CD4-positive, alpha-beta T cell (primary cell): ENCODE data around the gene NKAIN1. TPM values are rescaled to one million over a fixed set of nuclear protein-coding genes. Genes with fewer than 3 reads are reported as not detected.

ENCODE experiments used
- ATAC-seq: fragments of 200-7000 bp; cut with Tn5 transposase; one replicate; pipeline ENCODE4 v1.10.0; 2022; ENCODE audit warnings: mild to moderate bottlenecking; ENCODE audit not compliant: poor library complexity
- CTCF ChIA-PET: fragments of 350-600 bp; sonication (Branson Sonifier 250); formaldehyde crosslinking; loops from one replicate; lab custom pipeline; 2021; ENCODE audit warnings: antibody characterized with exemption, inconsistent platforms; lab: Charles Lee
- POLR2A ChIA-PET: fragments of 350-600 bp; sonication (Branson Sonifier 250); formaldehyde crosslinking; loops from one replicate; lab custom pipeline; 2021; ENCODE audit warnings: antibody characterized with exemption, inconsistent platforms; lab: Charles Lee
- DNase-seq, 14 experiments: peaks; one replicate each; pipeline ENCODE4 v3.0.0-alpha.2; 2013 to 2020; ENCODE audit warnings: mixed read lengths in 2 of 14
- H3K27ac ChIP-seq, 2 donors: one replicate each; pipeline versions ENCODE4 v1.5.1 to v1.7.0; 2013; ENCODE audit warnings: low read length in 2 of 2, low read depth in 1 of 2, mild to moderate bottlenecking in 1 of 2
- H3K27me3 ChIP-seq, 2 experiments: 1 replicate in 1 of 2; 2 replicates in 1 of 2; pipeline versions ENCODE4 v1.6.1 to v1.7.0; 2013; ENCODE audit warnings: low read length in 2 of 2, control low read depth in 1 of 2, mild to moderate bottlenecking in 1 of 2, moderate library complexity in 1 of 2; ENCODE audit not compliant: insufficient read depth in 2 of 2, control insufficient read depth in 1 of 2
- H3K36me3 ChIP-seq: one replicate; pipeline ENCODE4 v1.6.1; 2013; ENCODE audit warnings: low read length, control low read depth; ENCODE audit not compliant: insufficient read depth
- H3K4me1 ChIP-seq: one replicate; pipeline ENCODE4 v1.6.1; 2013; ENCODE audit warnings: low read length, control low read depth; ENCODE audit not compliant: insufficient read depth
- H3K4me3 ChIP-seq: one replicate; pipeline ENCODE4 v1.5.1; 2013; ENCODE audit warnings: mild to moderate bottlenecking, low read length, moderate library complexity
- H3K9me3 ChIP-seq, 2 experiments: 1 replicate in 1 of 2; 2 replicates in 1 of 2; pipeline versions ENCODE4 v1.6.1 to v1.7.0; 2013; ENCODE audit warnings: low read length in 2 of 2, mild to moderate bottlenecking in 2 of 2, control low read depth in 1 of 2, moderate library complexity in 1 of 2; ENCODE audit not compliant: control insufficient read depth in 1 of 2, insufficient read depth in 1 of 2
- H3K27ac Mint-ChIP-seq: one replicate; pipeline ENCODE4 v1.8.0; 2020; ENCODE audit warnings: mixed read lengths
- H3K27me3 Mint-ChIP-seq: one replicate; pipeline ENCODE4 v1.8.0; 2021; ENCODE audit warnings: mixed read lengths
- H3K36me3 Mint-ChIP-seq: one replicate; pipeline ENCODE4 v1.8.0; 2021; ENCODE audit warnings: low read depth, mixed read lengths
- H3K4me1 Mint-ChIP-seq: one replicate; pipeline ENCODE4 v1.8.0; 2021; ENCODE audit warnings: low read depth, mixed read lengths
- H3K4me3 Mint-ChIP-seq: one replicate; pipeline ENCODE4 v1.8.0; 2020; ENCODE audit warnings: mild to moderate bottlenecking, mixed read lengths
- H3K9me3 Mint-ChIP-seq: one replicate; pipeline ENCODE4 v1.8.0; 2020; ENCODE audit warnings: mixed read lengths
- CTCF ChIP-seq: fragments of 200-600 bp; IDR thresholded peaks from one replicate; pipeline ENCODE4 v1.8.0; 2022; ENCODE audit warnings: antibody characterized with exemption, mild to moderate bottlenecking
- intact Hi-C, 2 experiments: fragments of 100-400 bp; cut with DNase I in 1 of 2; cut with micrococcal nuclease in 1 of 2; formaldehyde crosslinking; loops; one replicate each; pipeline versions ENCODE4 v1.15.1 to v1.9.0; 2023 to 2025; cut with DNase I, micrococcal nuclease
- total RNA-seq, 174 experiments: library from RNA in 2 of 174; stranded (reverse) in 2 of 174; gene quantifications; one replicate each; pipeline ENCODE4 v1.2.3 and lab custom pipeline; 2021 to 2026

NKAIN1 gene
- total RNA-seq, 2 experiments from 2014 or later: not detected

DNA sequence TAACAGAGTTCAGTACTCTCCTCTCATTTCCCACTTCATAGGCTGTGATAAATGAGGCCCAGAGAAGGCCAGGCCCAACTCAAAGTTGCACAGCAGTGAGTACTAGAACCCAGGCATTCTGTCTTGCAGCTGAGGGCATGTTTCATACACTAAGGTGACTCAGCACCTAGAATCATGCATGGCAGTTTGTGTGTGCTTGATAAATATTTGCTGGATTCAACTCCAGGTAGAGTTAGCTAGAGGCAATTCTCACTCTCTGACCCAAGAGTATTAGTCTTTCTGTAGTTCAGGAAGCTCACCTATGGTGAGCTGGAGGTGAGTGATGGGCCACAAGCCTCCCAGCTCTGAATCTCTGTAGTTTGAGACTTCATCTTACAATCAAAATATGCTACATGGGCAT, 10.7 kb downstream of the NKAIN1 start:
- no peaks in the 10 kb centered on the region for H3K36me3 ChIP-seq
- Mint-ChIP-seq H3K4me3 (no peak overlapping the region), H3K27ac (no peak overlapping the region), H3K9me3 (no peaks in the 10 kb centered on the region), H3K36me3 (no peaks in the 10 kb centered on the region), H3K4me1 (no peaks in the 10 kb centered on the region), H3K27me3 (peaks cover 14% of the 10 kb centered on the region)
- H3K27me3 ChIP-seq: peaks cover 0 to 3% of the 10 kb centered on the region in 2 experiments
- TF ChIP-seq CTCF: no peak
- DNase-seq: no peak
- H3K4me1 ChIP-seq: no peaks in the 10 kb centered on the region
- ChIA-PET POLR2A (no interaction called here), CTCF (no interaction called here)
- H3K27ac ChIP-seq: no peak overlapping the region
- H3K4me3 ChIP-seq: no peak overlapping the region
- no peaks in the 10 kb centered on the region for H3K9me3 ChIP-seq
- ATAC-seq: no peak
- intact Hi-C loops: no loop called here

- no peaks in the 10 kb centered on the region for H3K9me3 ChIP-seq
- ChIA-PET CTCF (no interaction called here), POLR2A (no interaction called here)
- DNase-seq (no peak), ATAC-seq (no peak)
- Mint-ChIP-seq H3K4me3 (no peak overlapping the region), H3K36me3 (no peaks in the 10 kb centered on the region), H3K27me3 (peaks cover 9% of the 10 kb centered on the region), H3K4me1 (no peaks in the 10 kb centered on the region), H3K27ac (no peak overlapping the region), H3K9me3 (no peaks in the 10 kb centered on the region)
- no peak overlapping the region for H3K27ac ChIP-seq
- H3K4me3 ChIP-seq: no peak overlapping the region
- H3K27me3 ChIP-seq: peaks cover 0 to 2% of the 10 kb centered on the region in 2 experiments
- TF ChIP-seq CTCF: no peak
- intact Hi-C loops: no loop called here
- no peaks in the 10 kb centered on the region for H3K36me3 ChIP-seq
- no peaks in the 10 kb centered on the region for H3K4me1 ChIP-seq
Observed at GRCh38 chr1:31227891-31228568, 11.7 kb downstream of the NKAIN1 start.

GRCh38 chr1:31224068-31224467, 15.6 kb downstream of the NKAIN1 start:
- no peak overlapping the region for H3K27ac ChIP-seq
- ChIA-PET CTCF (no interaction called here), POLR2A (no interaction called here)
- Mint-ChIP-seq H3K36me3 (no peaks in the 10 kb centered on the region), H3K9me3 (no peaks in the 10 kb centered on the region), H3K27ac (no peak overlapping the region), H3K4me3 (no peak overlapping the region), H3K4me1 (no peaks in the 10 kb centered on the region), H3K27me3 (peaks cover 14% of the 10 kb centered on the region)
- DNase-seq (no peak), ATAC-seq (no peak)
- no peaks in the 10 kb centered on the region for H3K36me3 ChIP-seq
- no peak for TF ChIP-seq CTCF
- no peaks in the 10 kb centered on the region for H3K4me1 ChIP-seq
- H3K27me3 ChIP-seq: peaks cover 0 to 2% of the 10 kb centered on the region in 2 experiments
- no peak overlapping the region for H3K4me3 ChIP-seq
- intact Hi-C loops: no loop called here
- no peaks in the 10 kb centered on the region for H3K9me3 ChIP-seq
